GM23338 (cell line): ENCODE results near the gene DMTF1. TPM values are rescaled to one million over a fixed set of nuclear protein-coding genes. Genes with fewer than 3 reads are reported as not detected.

Source experiments
- ATAC-seq: fragments of 200-7000 bp; cut with Tn5 transposase; 3 replicates; pipeline ENCODE4 v1.9.1; 2020
- DNase-seq: peaks from one replicate; pipeline ENCODE4 v3.0.0-alpha.2; 2015; ENCODE audit warnings: low spot score
- H2AFZ ChIP-seq: fragments of 200-600 bp; sonication (generic); 2 replicates; pipeline ENCODE4 v1.8.0; 2016; ENCODE audit warnings: antibody characterized with exemption, mild to moderate bottlenecking, moderate library complexity
- H3F3A ChIP-seq: fragments of 200-600 bp; sonication (generic); replicated peaks from 2 replicates; pipeline ENCODE4 v1.8.0; 2017; ENCODE audit warnings: antibody characterized with exemption, mixed run types, low read depth
- H3K27ac ChIP-seq: fragments of 200-600 bp; sonication (generic); 2 replicates; pipeline ENCODE4 v1.6.1; 2016; ENCODE audit warnings: low read depth
- H3K27me3 ChIP-seq: fragments of 200-600 bp; sonication (generic); 2 replicates; pipeline ENCODE4 v1.8.0; 2016; ENCODE audit warnings: mild to moderate bottlenecking, mixed run types, moderate library complexity; ENCODE audit not compliant: insufficient read depth
- H3K36me3 ChIP-seq: fragments of 200-600 bp; sonication (generic); 2 replicates; pipeline ENCODE4 v1.8.0; 2016; ENCODE audit warnings: mild to moderate bottlenecking; ENCODE audit not compliant: insufficient read depth
- H3K4me1 ChIP-seq: fragments of 200-600 bp; sonication (generic); 2 replicates; pipeline ENCODE4 v1.8.0; 2016; ENCODE audit warnings: mild to moderate bottlenecking, moderate library complexity; ENCODE audit not compliant: insufficient read depth
- H3K4me2 ChIP-seq: fragments of 200-600 bp; sonication (generic); 2 replicates; pipeline ENCODE4 v1.7.1; 2017; ENCODE audit warnings: mixed run types
- H3K4me3 ChIP-seq: fragments of 200-600 bp; sonication (generic); 2 replicates; pipeline ENCODE4 v1.6.1; 2016; ENCODE audit warnings: mixed run types
- H3K79me2 ChIP-seq: fragments of 200-600 bp; sonication (generic); replicated peaks from 2 replicates; pipeline ENCODE4 v1.8.0; 2017; ENCODE audit warnings: mild to moderate bottlenecking; ENCODE audit not compliant: insufficient read depth
- H3K9me2 ChIP-seq: fragments of 200-600 bp; sonication (generic); 2 replicates; pipeline ENCODE4 v1.8.0; 2017; ENCODE audit not compliant: insufficient read depth
- H4K20me1 ChIP-seq: fragments of 200-600 bp; sonication (generic); replicated peaks from 2 replicates; pipeline ENCODE4 v1.8.0; 2017; ENCODE audit warnings: mild to moderate bottlenecking; ENCODE audit not compliant: insufficient read depth
- H3K27ac Mint-ChIP-seq: 2 replicates; pipeline ENCODE4 v1.8.0; 2020; ENCODE audit warnings: inconsistent platforms, mild to moderate bottlenecking, moderate library complexity, mixed read lengths
- H3K27me3 Mint-ChIP-seq: 3 replicates; pipeline ENCODE4 v1.8.0; 2022; ENCODE audit warnings: low read depth, mild to moderate bottlenecking, moderate library complexity, mixed read lengths, inconsistent platforms; ENCODE audit not compliant: insufficient read depth, poor library complexity
- H3K36me3 Mint-ChIP-seq: 3 replicates; pipeline ENCODE4 v1.8.0; 2021; ENCODE audit warnings: low read depth, mild to moderate bottlenecking, inconsistent platforms, moderate library complexity, mixed read lengths
- H3K4me1 Mint-ChIP-seq: 3 replicates; pipeline ENCODE4 v1.8.0; 2020; ENCODE audit warnings: mild to moderate bottlenecking, inconsistent platforms, mixed read lengths
- H3K4me3 Mint-ChIP-seq: 3 replicates; pipeline ENCODE4 v1.8.0; 2021; ENCODE audit warnings: moderate library complexity, mild to moderate bottlenecking, inconsistent platforms, mixed read lengths
- H3K9me3 Mint-ChIP-seq: 3 replicates; pipeline ENCODE4 v1.8.0; 2020; ENCODE audit warnings: moderate library complexity, mild to moderate bottlenecking, inconsistent platforms, mixed read lengths
- CREB1 ChIP-seq: fragments of 250-450 bp; sonication (Bioruptor Pico); IDR thresholded peaks from 2 replicates; pipeline ENCODE4 v1.5.0; 2020; ENCODE audit warnings: low read depth, mild to moderate bottlenecking, moderate library complexity
- ETS1 ChIP-seq: IDR thresholded peaks from 2 replicates; pipeline ENCODE4 v1.6.1; 2016; ENCODE audit warnings: antibody characterized with exemption
- EZH2phosphoT487 ChIP-seq: fragments of 200-600 bp; sonication (generic); IDR thresholded peaks from one replicate; pipeline ENCODE4 v1.8.1; 2018; ENCODE audit warnings: antibody characterized with exemption; ENCODE audit not compliant: unreplicated experiment
- NANOG ChIP-seq: IDR thresholded peaks from 2 replicates; pipeline ENCODE4 v1.6.1; 2016; ENCODE audit warnings: antibody characterized with exemption, borderline replicate concordance
- POLR2AphosphoS5 ChIP-seq: IDR thresholded peaks from 2 replicates; pipeline ENCODE4 v1.6.1; 2016; ENCODE audit warnings: antibody characterized with exemption, low read depth
- REST ChIP-seq: IDR thresholded peaks from one replicate; pipeline ENCODE4 v1.6.1; 2018; ENCODE audit warnings: antibody characterized with exemption; ENCODE audit not compliant: unreplicated experiment
- STAT1 ChIP-seq: IDR thresholded peaks from one replicate; pipeline ENCODE4 v1.6.1; 2016; ENCODE audit warnings: antibody characterized with exemption; ENCODE audit not compliant: unreplicated experiment
- ZNF114 ChIP-seq: fragments of 250-450 bp; sonication (Bioruptor Pico); IDR thresholded peaks from 2 replicates; pipeline ENCODE4 v1.5.0; 2020; ENCODE audit warnings: mild to moderate bottlenecking, moderate library complexity
- ZNF331 ChIP-seq: fragments of 250-450 bp; sonication (Bioruptor Pico); IDR thresholded peaks from 2 replicates; pipeline ENCODE4 v1.5.0; 2020; ENCODE audit warnings: low read depth, mild to moderate bottlenecking, moderate library complexity
- polyA plus RNA-seq: library from polyadenylated mRNA; unstranded; fragments of >200 nt; fragmentation: Nextera tagmentation; extraction: Ambion mirVana; gene quantifications from 2 replicates; pipeline ENCODE4 v1.2.1, GENCODE V29; 2016
- total RNA-seq: library from RNA; depleted of rRNA; stranded (reverse); fragments of >200 nt; shearing (Covaris generic); gene quantifications from 2 replicates; pipeline ENCODE4 v1.2.3, GENCODE V29; 2014

DMTF1 gene
- total and polyA plus RNA-seq, 2 experiments from 2014 or later = 60.4 to 114 TPM

- TF ChIP-seq REST (no peak), NANOG (no peak), POLR2AphosphoS5 (no peak), ZNF331 (CRISPR knock-in tag) (no peak), ETS1 (no peak), EZH2phosphoT487 (no peak), ZNF114 (CRISPR knock-in tag) (no peak)
Measured at GRCh38 chr7:87193912-87194311, 41.7 kb downstream of the DMTF1 start (continued).

GRCh38 chr7:87199241-87199640 is 47.0 kb downstream of the DMTF1 start:
- 0 out of 2 replicates have a peak, but pooled peaks cover 4% of the 10 kb centered on the region for H3K4me1 ChIP-seq
- DNase-seq (no peak), ATAC-seq (no peak)
- Mint-ChIP-seq H3K27ac (no peak overlapping the region), H3K4me1 (peaks cover 11% of the 10 kb centered on the region; the same call in 2 of the 3 replicates), H3K36me3 (peaks cover 77% of the 10 kb centered on the region), H3K27me3 (no peaks in the 10 kb centered on the region), H3K9me3 (peaks cover 18% of the 10 kb centered on the region), H3K4me3 (no peak overlapping the region)
- 0 out of 2 replicates have a peak, but pooled peaks cover 5% of the 10 kb centered on the region for H3K9me2 ChIP-seq
- H2AFZ ChIP-seq = no peak overlapping the region
- no peak overlapping the region for H3K27ac ChIP-seq
- peaks cover 46% of the 10 kb centered on the region for H3K79me2 ChIP-seq
- no peaks in the 10 kb centered on the region for H3K27me3 ChIP-seq
- TF ChIP-seq REST (no peak), STAT1 (no peak), POLR2AphosphoS5 (peak; percentile 26; the same call in 1 of the 2 replicates), CREB1 (CRISPR knock-in tag) (no peak), ETS1 (no peak)
- no peaks in the 10 kb centered on the region for H3F3A ChIP-seq
- H4K20me1 ChIP-seq = peaks cover 15% of the 10 kb centered on the region
- H3K36me3 ChIP-seq = peaks cover 37% of the 10 kb centered on the region
- no peak overlapping the region for H3K4me3 ChIP-seq
- no peak overlapping the region for H3K4me2 ChIP-seq
